CD4-positive, alpha-beta T cell treated with Interleukin-21 for 1 hour (primary cell): ENCODE measurements around the gene CATSPERE.
"Not testable (repeated sequence)": the region's sequence is repeated elsewhere in the genome, so short reads cannot be mapped to it uniquely, and the experiment has no call there.

Source experiments
- DNase-seq: peaks from one replicate; pipeline ENCODE4 v3.0.0-alpha.2; 2020

The CATSPERE gene

DNA sequence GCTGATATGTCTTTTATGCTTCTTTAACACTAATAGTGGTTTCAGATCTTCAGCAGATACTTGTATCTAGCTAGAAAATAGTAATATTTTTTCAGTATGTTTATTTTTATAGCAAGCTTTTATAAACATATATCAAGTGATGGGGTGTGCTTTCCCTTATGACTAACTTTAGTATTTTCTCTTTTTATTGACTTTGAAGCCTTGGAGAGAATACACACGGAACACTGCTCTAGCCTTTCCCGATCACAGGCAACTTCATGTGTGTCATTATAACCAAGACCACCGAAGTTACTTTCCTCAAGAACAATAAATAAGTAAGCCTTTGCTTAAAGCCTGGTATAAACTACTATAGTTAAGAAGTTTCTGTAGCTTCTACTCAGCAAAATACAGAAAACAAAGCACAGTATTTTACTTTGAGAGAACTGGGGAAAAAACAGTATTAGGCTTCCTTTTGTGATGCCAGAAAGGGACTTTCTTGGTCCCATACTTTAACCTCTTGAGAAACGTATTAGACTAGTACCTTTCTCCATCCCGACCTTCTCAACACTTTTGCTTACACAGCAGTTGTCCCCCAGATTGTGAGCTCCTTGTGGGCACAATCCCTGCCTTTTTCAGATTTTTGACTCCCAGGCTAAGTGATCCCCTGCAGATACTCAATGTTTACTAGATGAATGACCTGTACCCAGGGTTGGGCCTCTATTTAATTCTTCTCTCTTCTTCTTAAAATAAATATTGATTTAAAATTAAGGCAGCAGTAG lies 12.6 kb upstream of the CATSPERE start:
- DNase-seq, result no peak

DNA sequence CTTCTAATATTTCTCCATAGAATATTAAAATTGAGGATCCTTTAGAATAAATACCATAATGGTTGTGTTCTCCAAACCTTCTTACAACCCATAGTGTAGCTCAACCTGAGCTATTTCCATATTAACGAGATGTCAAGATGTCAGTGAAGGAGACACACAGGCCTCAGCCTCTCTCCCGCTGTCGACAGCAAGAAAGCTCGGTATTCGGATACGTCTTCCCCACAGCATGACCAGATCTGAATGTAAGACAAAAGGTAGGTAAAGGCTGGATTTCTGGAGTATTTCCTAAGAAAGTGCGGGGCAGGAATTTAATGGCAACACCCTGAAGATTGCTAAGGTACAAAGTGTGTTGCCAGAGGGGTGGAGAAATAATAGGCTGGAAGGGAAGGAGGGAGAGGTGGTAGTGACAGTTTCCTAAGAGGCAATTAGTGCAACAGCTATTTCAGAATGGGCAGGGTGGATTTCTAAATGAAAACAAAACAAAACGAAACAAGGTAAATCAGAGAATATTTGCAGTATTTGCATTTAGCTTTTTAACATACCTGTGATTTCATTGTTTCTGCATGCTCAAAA lies 11.1 kb upstream of the CATSPERE start:
- DNase-seq, result no peak

DNA sequence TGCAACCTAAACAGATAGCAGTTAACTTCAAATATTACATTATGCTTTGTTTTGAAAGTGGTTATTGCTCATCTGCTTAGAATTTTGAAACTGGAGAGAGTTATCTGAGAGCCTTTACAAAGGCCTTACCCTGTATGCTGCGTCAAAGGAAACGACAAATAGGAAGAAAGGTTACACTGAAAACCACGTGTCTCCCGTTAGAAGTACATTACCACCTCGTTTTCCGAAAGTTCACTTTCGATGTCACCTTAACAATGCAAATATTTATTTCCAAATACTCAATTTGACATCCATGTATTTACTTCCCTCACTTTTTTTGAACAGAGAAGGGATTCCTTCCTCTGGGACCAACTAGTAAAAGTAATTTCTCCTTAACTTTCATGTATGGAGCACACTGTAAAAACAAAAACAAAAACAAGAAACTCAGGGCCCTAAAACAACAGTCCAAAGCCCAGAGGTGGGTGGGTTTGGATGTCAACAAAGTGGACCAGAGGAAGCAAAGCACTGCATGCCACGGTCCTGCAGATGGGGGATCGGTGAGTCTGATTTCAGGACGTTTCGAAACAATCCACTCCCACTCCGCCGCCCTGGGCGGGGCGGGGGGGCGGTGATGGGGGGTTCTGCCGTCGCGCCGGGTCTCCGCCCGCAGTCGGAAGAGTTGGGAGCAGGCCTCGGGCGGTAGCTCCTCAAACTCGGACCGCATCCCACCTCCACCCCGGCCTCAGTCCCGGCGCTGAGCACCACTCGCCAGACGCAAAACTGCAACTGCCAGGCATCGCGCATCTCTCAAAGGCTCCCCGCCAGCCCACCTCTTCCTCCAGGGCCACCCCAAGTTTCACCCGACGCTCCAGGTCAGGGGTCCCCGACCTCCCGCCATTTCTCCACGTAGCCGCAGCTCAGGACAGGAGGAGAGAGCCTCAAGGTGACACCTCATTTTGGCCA lies 10.2 kb upstream of the CATSPERE start:
- DNase-seq, result peak; percentile 70

DNA sequence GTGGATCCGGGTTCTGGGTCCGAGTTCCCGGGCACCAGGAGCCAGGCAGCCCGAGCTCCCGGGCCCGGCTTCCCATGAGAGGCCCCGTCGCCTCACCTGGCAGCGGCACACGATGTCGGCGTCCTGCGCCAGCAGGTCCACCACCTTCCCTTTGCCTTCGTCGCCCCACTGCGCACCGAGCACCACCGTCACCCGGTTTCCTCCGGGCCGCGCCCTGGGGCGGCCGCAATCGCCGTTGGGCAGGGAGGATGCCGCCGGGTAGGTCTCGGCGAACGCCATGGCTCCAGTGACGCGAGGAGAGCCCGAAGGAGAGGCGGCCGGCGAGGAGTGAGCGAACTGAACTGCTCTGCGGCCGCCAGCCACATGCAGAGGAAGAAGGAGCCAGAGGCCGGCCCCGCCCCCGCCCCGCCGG lies 9.5 kb upstream of the CATSPERE start, which contains the start of gene ADSS2:
ADSS2 (minus strand) TSS at position 371 of the 412 bp plus-strand sequence; CDS start at position 279, 92 bp downstream.
- no peak for DNase-seq

DNA sequence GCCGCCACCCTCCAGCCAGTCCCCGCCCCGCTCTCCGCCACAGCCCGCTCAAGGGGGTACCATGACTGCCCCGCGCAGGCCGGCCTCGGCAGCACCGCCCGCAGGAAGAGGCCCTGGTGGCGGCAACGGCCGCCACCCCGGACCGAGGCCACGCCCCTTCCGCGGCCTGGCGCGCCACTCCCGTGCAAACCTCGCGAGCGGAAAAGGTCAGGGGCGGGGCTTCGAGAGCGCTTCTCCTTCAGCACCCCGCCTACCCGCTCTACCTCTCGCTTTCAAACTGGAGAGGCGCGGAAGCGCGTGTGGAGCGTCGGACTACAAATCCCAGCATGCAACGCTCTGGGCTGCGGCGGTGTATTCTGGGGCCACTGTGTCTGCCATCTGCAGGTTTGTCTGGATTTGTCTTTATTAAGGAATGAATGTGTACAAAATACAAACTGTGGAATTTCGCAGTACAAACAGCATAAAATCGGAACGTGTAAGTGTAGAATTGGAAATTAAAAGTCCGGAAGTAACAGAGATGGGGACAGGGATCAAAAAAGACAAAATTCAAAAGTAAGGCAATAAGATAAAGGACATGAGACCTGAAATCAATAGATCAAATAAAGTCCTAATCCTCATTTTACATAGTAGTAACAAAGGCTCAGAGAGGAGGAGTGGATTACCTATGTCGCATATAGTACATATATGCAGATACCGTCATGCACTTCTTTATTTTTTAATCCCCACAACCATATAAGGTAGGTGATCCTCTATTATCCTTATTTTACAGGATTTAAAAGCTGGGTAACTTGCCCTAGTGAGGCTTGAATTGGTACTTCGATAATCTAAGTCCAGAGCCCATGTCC lies 8.9 kb upstream of the CATSPERE start:
- DNase-seq, result peak; percentile 99

DNA sequence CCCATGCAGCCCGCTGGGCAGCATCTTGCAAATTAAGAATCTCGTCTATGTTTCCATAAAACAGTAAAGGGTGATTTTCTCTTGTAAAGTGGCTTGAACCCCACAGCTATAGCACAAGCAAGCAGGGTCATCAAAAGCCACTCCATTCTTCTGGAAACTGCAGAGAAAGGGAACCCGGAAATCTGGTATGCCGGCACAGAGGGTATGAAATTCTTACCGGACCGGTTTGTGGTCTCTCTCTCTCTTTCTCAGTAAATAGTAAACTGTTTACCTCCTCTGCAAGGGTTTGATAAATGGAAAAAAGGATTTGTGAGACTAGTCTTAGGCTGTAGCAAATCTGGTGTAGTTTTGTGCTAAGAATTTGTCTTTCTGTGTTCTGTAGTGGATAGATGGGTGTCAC lies 6.7 kb upstream of the CATSPERE start:
- no peak for DNase-seq

DNA sequence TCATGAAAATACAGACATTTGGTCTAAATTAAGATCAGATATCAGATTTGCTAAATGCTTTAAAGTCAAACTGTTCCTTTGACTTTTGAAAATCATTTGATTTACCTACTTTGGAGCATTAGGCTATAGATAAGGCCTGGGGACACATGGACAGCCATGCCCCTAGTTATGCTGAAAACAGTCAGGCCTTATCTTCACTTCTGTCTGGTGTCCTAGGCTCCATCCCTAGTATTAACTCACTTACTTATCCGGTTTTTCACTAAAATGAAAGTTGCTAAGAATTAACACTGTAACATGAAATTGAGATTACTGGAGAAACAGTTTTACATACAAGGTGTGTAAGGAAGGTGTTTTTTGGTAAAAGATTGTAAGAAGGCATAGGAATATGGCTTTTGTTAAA lies 4.5 kb upstream of the CATSPERE start:
- no peak for DNase-seq

DNA sequence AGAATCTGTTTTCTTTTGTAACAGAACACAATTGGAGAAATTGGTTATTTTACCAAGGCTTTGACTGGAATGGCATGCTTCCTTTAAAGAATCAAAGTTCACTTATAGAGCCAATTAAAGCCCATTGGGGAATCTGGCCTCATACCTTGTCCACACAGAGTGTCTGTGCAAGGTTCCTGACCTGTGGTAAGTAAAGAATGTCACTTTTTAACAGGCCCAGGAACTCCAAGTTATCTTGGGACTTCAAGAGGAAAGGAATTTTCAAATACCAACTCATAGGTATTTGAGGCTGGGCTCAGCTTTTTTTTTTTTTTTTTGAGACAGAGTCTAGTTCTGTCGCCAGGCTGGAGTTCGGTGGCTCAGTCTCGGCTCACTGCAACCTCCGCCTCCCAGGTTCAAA lies 2.3 kb upstream of the CATSPERE start:
- no peak for DNase-seq

DNA sequence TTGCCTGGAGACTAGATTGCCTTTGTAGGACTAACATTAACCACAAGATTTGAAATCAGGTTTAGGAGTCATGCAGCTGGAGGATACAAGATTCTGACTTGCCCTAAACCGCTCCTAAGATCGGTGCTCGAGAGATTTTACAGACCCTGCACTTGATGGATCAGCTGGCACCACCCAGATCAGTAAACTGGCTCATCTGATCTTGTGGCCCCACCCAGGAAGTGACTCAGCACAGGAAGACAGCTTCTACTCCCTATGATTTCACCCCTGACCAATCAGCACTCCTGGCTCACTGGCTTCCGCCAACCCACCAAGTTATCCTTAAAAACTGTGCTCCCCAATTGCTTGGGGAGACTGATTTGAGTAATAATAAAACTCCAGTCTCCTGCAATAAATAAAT lies 876 bp upstream of the CATSPERE start:
- DNase-seq, result peak; percentile 26

DNA sequence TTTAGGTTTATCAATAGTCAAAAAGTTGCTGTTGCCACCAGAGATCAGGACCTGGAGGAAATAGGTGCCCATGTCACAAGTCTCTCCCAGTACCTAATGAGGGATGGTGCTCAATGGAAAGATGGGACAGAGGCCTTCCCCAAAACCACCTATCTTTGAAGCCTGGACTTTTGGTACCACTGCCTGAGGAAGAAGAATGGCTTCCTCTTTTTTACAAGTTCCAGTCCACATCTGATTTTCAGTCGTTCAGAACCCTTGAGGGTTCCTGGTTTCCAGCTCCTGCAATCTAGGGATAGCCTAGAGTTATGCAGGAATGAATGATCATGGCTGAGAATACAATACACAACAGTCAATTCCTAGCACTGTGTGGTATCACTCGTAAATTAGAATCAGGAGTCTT lies 5.7 kb downstream of the CATSPERE start:
- DNase-seq, result no peak

DNA sequence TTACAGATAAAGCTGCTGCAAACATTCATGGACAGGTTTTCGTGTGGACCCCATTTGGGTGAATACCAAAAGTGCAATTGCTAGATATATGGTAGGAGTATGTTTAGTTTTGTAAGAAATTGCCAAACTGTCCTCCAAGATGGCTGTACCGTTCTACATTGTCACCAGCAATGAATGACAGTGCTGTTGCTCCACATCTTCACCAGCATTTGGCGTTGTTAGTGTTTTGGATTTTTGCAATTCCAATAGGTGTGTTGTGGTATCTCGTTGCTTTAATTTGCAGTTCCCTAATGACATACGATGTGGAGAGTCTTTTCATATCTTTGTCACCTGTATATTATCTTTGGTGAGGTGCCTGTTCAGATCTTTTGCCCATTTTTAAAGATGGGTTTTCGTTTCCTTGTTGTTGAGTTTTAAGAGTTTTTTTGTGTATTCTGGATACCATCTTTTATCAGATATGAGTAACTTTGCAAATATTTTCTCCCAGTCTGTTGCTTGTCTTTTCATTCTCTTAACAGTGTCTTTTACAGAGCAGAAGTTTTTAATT lies 12.1 kb downstream of the CATSPERE start:
- no peak for DNase-seq

DNA sequence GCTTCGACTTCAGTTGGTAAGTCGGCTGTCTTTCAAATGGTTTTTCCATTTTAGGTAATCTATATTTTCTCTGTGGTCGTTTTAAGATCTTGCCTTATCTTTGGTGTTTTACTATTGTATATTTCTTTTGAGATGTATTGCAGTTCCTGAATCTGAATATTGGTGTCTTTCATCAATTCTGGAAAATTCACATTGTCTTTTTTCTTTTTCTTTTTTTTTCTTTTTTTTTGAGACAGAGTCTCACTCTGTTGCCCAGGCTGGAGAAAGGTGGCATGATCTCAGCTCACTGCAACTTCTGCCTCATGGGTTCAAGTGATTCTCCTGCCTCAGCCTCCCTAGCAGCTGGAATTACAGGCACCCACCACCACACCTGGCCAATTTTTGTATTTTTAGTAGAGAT lies 23.9 kb downstream of the CATSPERE start:
- not testable (repeated sequence) for DNase-seq

DNA sequence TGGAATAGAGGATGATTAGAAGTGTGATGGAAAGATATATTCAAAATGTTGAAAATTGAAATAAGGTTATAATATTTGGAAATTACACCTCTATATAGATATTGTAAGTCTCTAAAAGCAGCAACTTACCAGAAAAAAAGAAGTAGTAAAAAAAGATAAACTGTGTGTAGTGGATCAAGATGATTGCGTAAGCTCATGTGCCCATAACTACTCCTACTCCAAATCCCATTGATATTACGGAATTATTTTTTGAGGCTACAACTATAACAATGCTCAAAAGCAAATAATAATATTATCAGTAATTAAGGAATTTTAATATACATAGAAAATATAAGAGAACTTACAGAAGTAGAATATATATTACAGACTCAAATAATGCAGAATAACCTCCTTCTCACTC lies 33.6 kb downstream of the CATSPERE start:
- DNase-seq, result no peak

DNA sequence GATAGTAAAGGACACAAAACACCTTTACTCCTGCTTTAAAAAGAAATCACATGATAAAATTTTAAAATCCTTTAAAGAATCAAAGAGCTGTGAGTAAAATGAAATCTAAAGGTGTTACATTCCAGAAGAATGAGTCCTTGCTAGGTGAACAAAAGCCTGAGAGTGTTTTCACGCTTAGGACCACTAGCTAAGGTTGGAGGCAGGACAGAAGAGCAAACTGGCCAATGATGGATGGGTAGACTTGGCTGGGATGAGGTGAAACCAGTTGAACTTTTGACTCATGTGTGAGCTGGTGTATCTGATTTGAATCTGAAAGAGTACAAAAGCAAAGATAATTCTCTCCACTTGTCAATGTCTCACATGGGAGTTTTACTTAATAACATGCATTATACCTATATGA lies 35.1 kb downstream of the CATSPERE start:
- no peak for DNase-seq

DNA sequence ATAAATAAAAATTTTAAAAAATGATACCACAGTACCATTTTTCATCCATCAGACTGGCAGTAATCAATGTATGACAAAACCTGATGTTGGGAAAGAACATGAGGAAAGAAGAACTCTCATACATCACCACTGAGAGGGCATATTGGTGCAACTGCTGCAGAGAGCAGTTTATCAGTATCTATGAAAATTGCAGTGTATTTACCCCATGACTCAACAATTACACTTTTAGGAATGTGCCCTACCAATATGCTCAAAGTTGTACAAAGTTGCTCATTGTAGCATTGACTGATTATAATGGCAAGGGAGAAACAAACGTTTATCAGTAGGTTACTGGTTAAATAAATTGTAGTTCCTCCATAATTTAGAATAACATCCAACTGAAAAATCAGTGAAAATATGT lies 36.7 kb downstream of the CATSPERE start:
- DNase-seq, result no peak

DNA sequence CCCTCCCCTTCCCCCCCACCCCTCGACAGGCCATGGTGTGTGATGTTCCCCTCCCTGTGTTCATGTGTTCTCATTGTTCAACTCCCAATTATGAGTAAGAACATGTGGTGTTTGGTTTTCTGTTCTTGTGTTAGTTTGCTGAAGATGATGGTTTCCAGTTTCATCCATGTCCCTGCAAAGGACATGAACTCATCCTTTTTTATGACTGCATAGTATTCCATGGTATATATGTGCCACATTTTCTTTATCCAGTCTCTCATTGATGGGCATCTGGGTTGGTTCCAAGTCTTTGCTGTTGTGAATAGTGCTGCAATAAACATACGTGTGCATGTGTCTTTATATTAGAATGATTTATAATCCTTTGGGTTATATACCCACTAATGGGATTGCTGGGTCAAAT lies 38.4 kb downstream of the CATSPERE start:
- DNase-seq, result not testable (repeated sequence)

DNA sequence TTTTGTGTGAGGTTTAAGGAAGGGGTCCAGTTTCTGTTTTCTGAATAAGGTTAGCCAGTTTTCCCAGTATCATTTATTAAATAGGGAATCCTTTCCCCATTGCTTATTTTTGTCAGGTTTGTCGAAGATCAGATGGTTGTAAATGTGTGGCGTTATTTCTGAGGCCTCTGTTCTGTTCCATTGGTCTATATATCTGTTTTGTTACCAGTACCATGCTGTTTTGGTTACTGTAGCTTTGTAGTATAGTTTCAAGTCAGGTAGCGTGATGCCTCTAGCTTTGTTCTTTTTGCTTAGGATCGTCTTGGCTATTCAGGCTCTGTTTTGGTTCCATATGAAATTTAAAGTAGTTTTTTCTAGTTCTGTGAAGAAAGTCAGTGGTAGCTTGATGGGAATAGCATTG lies 39.4 kb downstream of the CATSPERE start:
- DNase-seq, result not testable (repeated sequence)

DNA sequence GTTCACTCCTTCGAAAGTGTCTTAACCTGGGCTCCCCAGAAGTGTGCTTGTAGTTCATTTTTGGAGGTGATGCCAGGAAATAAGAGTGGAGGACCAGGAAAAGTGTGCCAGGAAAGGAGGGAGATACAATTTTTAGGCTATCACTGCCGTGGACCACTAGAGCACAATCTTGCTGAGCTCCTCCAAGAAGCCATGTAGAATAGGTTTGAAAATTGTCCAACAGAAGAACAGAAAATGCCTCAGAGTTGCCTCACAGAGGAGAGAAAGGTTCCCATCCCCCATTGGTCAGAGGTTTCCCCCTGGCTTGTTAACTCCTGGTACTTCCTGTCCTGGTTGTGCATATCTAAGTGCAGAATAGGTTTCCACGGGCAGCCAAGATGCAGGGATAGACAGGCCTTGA lies 41.6 kb downstream of the CATSPERE start:
- no peak for DNase-seq

DNA sequence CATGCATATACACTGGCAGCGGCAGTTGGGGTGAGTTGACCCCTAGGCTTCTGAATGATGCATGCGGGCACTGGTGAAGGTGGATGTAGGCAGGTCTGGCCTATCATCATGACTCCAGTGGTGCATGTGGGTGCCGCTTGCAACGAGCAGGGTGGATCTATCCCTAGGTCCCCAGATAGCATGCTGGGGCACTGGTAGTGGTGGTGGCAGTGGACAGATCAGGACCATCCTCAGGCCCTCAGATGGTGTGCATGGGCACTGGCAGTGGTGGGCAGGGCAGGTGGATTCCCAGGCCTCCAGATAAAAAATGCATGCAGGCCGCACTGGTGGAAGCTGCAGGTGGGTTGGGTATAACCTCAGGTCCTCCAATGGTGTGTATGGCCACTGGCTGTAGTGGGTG lies 52.4 kb downstream of the CATSPERE start:
- DNase-seq, result no peak

DNA sequence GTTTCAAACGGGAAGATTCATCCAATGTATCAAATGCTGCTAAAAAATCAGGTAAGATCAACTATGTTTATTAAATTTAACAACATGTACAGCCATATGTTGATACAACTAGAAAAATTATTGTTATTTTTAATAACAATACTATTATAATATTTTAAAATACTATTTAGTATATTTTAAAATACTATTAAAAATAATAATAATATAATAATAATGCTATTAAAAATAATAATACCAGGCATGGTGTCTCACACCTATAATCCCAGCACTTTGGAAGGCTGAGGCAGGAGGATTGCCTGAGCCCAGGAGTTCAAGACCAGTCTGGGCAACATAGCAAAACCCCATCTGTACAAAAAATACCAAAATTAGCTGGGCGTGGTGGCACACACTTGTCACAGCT lies 54.6 kb downstream of the CATSPERE start:
- no peak for DNase-seq

DNA sequence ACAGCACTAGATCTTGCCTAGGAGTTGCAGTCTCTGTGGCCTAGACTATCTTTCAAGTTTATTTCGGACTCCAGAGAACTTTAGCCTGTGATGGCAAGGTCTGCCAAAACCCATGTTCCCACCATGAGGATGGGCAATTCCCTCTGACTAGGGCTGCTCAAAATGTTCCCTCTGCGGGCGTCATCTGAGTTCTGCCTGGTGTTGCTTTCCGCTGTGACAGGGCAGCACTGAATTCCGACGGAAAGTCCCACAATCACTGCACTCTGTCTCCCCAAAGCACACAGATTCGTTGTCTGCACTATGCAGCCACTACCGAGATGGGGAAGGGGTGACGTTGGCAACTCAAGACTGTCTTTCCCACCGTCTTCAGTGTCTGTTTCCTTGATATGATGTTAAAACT lies 75.2 kb downstream of the CATSPERE start:
- no peak for DNase-seq

DNA sequence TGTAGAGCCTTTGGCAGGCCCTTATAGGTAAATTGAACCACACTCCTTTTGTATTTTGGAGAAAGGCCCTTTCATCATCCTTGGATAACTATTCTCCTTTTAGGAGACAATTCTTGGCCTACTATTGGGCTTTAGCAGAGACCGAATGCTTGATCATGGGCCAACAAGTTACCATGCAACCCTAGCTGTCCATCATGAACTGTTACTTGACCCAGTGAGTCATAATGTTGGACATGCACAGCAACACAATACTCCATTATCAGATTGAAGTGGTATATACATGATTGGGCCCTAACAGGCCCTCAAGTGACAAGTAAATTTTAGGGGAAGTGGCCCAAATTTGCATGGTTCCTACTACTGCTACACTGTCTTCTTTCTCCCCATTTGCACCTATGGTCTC lies 84.4 kb downstream of the CATSPERE start:
- no peak for DNase-seq
